Testis (tissue), 3 donors: ENCODE measurements around the gene CLIP2. TPM values are rescaled to one million over a fixed set of nuclear protein-coding genes. Genes with fewer than 3 reads are reported as not detected.
"Not testable (repeated sequence)": the region's sequence is repeated elsewhere in the genome, so short reads cannot be mapped to it uniquely, and the experiment has no call there.

Source experiments
- DNase-seq: peaks from one replicate; pipeline ENCODE4 v3.0.0-alpha.2; 2019
- H3K27ac ChIP-seq, 2 donors: fragments of 200-600 bp; sonication (generic); one replicate each; pipeline ENCODE4 v1.5.1; 2019
- H3K27me3 ChIP-seq: fragments of 200-600 bp; sonication (generic); one replicate; pipeline ENCODE4 v1.5.1; 2019
- H3K36me3 ChIP-seq: fragments of 200-600 bp; sonication (generic); one replicate; pipeline ENCODE4 v1.5.1; 2017; ENCODE audit warnings: low read depth; ENCODE audit errors: missing control alignments
- H3K4me1 ChIP-seq: fragments of 200-600 bp; sonication (generic); one replicate; pipeline ENCODE4 v1.5.1; 2019
- H3K4me3 ChIP-seq, 2 donors: fragments of 200-600 bp; sonication (generic); one replicate each; pipeline ENCODE4 v1.5.1; 2017 to 2019
- H3K9me3 ChIP-seq: fragments of 200-600 bp; sonication (generic); one replicate; pipeline ENCODE4 v1.5.1; 2017
- POLR2A ChIP-seq: fragments of 450-650 bp; IDR thresholded peaks from one replicate; pipeline ENCODE4 v1.6.1; 2017; ENCODE audit warnings: antibody characterized with exemption, mild to moderate bottlenecking, moderate library complexity
- WGBS, 2 donors: methylation state at CpG; one replicate each; pipeline ENCODE4 v1.1.5; 2018; 5-methylcytosine and 5-hydroxymethylcytosine counted together
- intact Hi-C: fragments of 100-400 bp; cut with DNase I; formaldehyde crosslinking; loops from one replicate; pipeline ENCODE4 v1.15.1; 2023; ENCODE audit warnings: low total_unique reads
- polyA plus RNA-seq: library from polyadenylated mRNA; stranded (reverse); fragments of 350-450 nt; fragmentation: Illumina TruSeq; extraction: RNeasy Lipid Tissue Mini Kit (QIAGEN cat#74804); gene quantifications from one replicate; pipeline ENCODE4 v1.2.3, GENCODE V29; 2014; ENCODE audit warnings: low read depth, low replicate concordance; ENCODE audit not compliant: insufficient read depth
- total RNA-seq, 2 donors: library from RNA; depleted of rRNA; stranded (reverse); fragments of >200 nt; gene quantifications; one replicate each; pipeline ENCODE4 v1.2.3, GENCODE V29; 2016
- TF ChIP-seq, protein P1 (sequence below), 3 experiments: fragments of 450-650 bp in 2 of 3; fragments of 200-600 bp in 1 of 3; sonication (generic) in 1 of 3; IDR thresholded peaks; one replicate each; pipeline ENCODE4 v1.5.1; 2016 to 2019; ENCODE audit warnings: antibody characterized with exemption in 3 of 3, mild to moderate bottlenecking in 2 of 3, moderate library complexity in 1 of 3

The CLIP2 gene
- total and polyA plus RNA-seq, 3 donors from 2014 or later = 8.5 to 19.8 (median 16.5) TPM

DNA sequence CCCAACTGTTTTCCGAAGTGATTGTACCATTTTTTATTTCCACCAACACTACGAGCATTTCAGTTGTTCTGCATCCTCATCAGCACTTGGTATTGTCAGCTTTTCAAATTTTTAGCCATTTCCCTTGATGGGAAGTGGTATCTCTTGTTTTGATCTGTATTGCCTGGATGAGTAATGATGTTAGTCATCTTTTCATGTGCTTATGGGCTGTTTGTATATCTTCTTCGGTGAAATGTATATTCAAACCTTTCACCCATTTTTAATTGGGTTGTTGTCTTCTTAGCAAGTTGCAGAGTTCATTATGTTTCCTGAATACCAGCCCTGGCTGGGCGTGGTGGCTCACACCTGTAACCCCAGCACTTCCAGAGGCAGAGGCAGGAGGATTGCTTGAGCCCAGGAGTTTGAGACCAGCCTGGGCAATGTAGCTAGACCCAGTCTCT lies 22.1 kb downstream of the CLIP2 start:
- no peak for DNase-seq
- TF ChIP-seq, protein P1, sequence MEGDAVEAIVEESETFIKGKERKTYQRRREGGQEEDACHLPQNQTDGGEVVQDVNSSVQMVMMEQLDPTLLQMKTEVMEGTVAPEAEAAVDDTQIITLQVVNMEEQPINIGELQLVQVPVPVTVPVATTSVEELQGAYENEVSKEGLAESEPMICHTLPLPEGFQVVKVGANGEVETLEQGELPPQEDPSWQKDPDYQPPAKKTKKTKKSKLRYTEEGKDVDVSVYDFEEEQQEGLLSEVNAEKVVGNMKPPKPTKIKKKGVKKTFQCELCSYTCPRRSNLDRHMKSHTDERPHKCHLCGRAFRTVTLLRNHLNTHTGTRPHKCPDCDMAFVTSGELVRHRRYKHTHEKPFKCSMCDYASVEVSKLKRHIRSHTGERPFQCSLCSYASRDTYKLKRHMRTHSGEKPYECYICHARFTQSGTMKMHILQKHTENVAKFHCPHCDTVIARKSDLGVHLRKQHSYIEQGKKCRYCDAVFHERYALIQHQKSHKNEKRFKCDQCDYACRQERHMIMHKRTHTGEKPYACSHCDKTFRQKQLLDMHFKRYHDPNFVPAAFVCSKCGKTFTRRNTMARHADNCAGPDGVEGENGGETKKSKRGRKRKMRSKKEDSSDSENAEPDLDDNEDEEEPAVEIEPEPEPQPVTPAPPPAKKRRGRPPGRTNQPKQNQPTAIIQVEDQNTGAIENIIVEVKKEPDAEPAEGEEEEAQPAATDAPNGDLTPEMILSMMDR (IDR thresholded peaks at IDR 0.05) = no peak
- no peak for TF ChIP-seq POLR2A
- H3K9me3 ChIP-seq = no peaks in the 10 kb centered on the region
- WGBS, 2 donors = 92 to 95% methylated on average over 4 of the region's 4 CpGs
- no peak overlapping the region for H3K4me3 ChIP-seq
- no peaks in the 10 kb centered on the region for H3K36me3 ChIP-seq
- no peak overlapping the region for H3K27ac ChIP-seq
- intact Hi-C loops = no loop called here
- H3K4me1 ChIP-seq = peaks cover 8% of the 10 kb centered on the region
- no peaks in the 10 kb centered on the region for H3K27me3 ChIP-seq

DNA sequence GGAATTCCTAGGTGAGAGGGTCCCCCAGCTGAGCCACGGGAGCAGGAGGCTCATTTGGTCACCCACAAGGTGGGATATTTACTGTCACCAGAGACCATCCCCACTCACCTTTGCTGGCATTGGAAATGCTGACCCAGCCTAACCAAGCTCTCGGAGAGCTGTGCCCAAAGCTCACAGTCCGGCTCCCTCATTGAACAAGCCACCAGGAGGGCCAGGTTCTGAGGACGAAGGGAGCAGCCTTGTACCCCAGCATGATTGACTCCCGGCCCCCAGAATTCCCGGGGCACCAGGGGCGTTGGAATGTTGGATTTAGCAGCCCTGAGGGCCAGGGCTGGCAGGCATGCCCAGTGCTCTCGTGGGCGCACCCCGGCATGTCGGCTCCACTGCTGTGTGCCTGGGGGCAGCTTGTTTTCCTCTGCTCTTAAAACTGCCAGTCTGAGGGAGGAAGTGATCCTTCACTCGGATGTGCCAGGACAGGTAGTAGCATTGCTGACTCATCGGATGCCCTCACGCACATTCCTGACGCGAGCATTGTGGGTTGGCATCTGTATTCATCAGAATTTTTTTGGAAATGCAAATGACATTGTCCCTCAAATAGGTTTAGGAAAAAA lies 23.3 kb downstream of the CLIP2 start:
- no peak overlapping the region for H3K27ac ChIP-seq
- H3K4me3 ChIP-seq = no peak overlapping the region
- no peaks in the 10 kb centered on the region for H3K4me1 ChIP-seq
- no peaks in the 10 kb centered on the region for H3K9me3 ChIP-seq
- no peaks in the 10 kb centered on the region for H3K36me3 ChIP-seq
- DNase-seq = no peak
- intact Hi-C loops = no loop called here
- TF ChIP-seq, protein P1 (IDR thresholded peaks at IDR 0.05) = no peak
- TF ChIP-seq POLR2A = no peak
- 87 to 89% methylated on average over 11 to 16 of the region's 16 CpGs for WGBS, 2 donors
- H3K27me3 ChIP-seq = no peaks in the 10 kb centered on the region

DNA sequence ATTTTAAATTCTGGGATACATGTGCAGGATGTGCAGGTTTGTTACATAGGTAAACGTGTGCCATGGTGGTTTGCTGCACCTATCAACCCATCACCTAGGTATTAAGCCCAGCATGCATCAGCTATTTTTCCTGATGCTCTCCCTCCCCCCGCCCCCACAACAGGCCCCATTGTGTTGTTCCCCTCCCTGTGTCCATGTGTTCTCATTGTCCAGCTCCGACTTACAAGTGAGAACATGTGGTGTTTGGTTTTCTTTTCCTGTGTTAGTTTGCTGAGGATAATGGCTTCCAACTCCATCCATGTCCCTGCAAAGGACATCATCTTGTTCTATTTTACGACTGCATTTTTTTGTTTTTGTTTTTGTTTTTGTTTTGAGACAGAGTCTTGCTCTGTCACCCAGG lies 26.7 kb downstream of the CLIP2 start:
- H3K27me3 ChIP-seq, intact Hi-C loops, H3K27ac ChIP-seq, DNase-seq, H3K4me3 ChIP-seq, H3K36me3 ChIP-seq, H3K9me3 ChIP-seq, H3K4me1 ChIP-seq: not testable (repeated sequence)
- 79 to 84% methylated on average over 3 to 4 of the region's 4 CpGs for WGBS, 2 donors

DNA sequence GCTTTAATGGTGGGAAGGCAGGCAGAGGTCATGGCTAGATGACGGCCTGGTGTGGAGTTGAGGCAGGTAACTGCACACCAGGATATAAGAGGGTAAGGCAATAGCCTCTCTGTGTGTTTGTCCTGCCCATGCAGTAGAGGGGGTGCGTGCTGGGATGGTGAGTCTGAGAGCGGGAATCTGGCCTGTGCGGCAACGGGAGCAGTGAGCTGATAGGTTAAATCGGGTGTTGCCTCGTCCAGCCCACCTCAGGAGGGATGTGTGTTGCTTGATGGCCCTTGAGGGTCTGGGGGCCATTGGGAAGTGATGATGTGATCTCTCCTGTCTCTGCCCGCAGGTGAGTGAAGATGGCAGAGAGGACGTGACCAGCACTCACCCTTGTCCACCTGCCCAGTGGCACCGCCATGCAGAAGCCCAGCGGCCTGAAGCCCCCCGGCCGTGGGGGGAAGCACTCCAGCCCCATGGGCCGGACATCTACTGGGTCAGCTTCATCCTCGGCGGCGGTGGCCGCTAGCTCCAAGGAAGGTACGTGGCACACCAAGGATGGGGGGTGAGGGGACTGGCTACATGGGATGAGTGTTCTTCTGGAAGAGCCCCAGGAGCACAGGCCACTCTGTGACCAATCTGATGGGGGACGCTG lies 28.1 kb downstream of the CLIP2 start:
- intact Hi-C loops = no loop called here
- no peaks in the 10 kb centered on the region for H3K27me3 ChIP-seq
- WGBS, 2 donors = 96 to 98% methylated on average over 14 to 20 of the region's 20 CpGs
- no peak for DNase-seq
- TF ChIP-seq, protein P1 (IDR thresholded peaks at IDR 0.05) = no peak
- TF ChIP-seq POLR2A = no peak
- H3K27ac ChIP-seq = no peak overlapping the region
- no peaks in the 10 kb centered on the region for H3K4me1 ChIP-seq
- H3K9me3 ChIP-seq = no peaks in the 10 kb centered on the region
- H3K4me3 ChIP-seq = no peak overlapping the region
- no peaks in the 10 kb centered on the region for H3K36me3 ChIP-seq

DNA sequence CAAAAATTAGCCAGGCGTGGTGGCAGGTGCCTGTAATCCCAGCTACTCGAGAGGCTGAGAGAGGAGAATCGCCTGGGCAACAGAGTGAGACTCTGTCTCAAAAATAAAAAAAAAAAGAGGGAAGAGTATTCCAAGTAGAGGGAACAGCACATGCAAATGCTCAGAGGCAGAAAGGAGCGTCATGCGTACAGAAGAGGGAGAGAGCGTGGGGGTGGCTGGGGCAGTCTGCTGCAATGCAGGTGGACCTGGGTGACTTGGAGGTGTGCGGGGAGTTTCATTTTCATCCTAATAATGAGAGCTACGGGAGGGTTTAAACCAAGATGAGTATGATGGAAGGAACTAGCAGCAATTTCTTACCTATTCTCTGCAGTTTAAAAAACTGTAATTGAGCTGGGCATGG lies 28.8 kb downstream of the CLIP2 start:
- no peak for DNase-seq
- Histone ChIP-seq H3K36me3 (no peaks in the 10 kb centered on the region), H3K9me3 (no peaks in the 10 kb centered on the region), H3K4me1 (no peaks in the 10 kb centered on the region), H3K27ac (no peak overlapping the region), H3K4me3 (no peak overlapping the region), H3K27me3 (no peaks in the 10 kb centered on the region)
- WGBS, 2 donors = 89 to 95% methylated on average over 8 of the region's 8 CpGs
- TF ChIP-seq, protein P1 (IDR thresholded peaks at IDR 0.05) = no peak
- no peak for TF ChIP-seq POLR2A
- intact Hi-C loops = no loop called here
